ENCODE data around the gene EBF4.

Gene EBF4

DNA sequence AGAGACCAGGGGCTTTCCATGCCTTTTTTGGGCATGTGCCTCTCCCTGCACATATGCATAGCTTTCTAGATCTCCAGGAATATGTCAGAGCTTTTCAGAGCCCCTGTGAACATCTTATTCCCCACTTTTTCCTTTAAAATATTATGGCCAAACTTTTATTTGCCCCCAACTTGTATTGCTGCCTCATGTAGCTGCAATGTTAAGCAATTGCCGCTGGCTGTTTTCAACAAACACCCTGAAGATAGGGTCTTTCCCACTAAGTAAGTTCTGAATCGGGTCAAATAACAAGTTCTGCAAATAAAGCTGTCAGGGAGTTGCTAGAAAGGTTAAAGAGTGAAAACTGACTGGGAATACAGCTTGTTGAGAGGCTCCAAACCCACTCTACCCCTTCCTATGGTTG lies 42.3 kb downstream of the EBF4 start:
- Histone ChIP-seq H3K27me3 (ENCODE audit: control insufficient read depth, insufficient read depth, low read length) (peaks cover 4% of the 10 kb centered on the region), H3K27ac (ENCODE audit: low read depth, low read length) (no peak overlapping the region), H3K36me3 (ENCODE audit: control insufficient read depth, insufficient read depth, low read length) (no peaks in the 10 kb centered on the region), H3K9ac (ENCODE audit: low read depth, low read length) (no peak overlapping the region), H3K9me3 (ENCODE audit: control insufficient read depth, insufficient read depth, low read length) (no peaks in the 10 kb centered on the region), H3K4me1 (ENCODE audit: control insufficient read depth, insufficient read depth, low read length) (peaks cover 5% of the 10 kb centered on the region; the same call in 1 of the 2 replicates), H3K4me3 (ENCODE audit: low read depth, low read length) (no peak overlapping the region)

GRCh38 chr20:2736441-2736840 lies 43.9 kb downstream of the EBF4 start:
- no peak overlapping the region for H3K27ac ChIP-seq (ENCODE audit: low read depth, low read length)
- H3K9ac ChIP-seq (ENCODE audit: low read depth, low read length): no peak overlapping the region
- H3K36me3 ChIP-seq (ENCODE audit: control insufficient read depth, insufficient read depth, low read length): no peaks in the 10 kb centered on the region
- no peaks in the 10 kb centered on the region for H3K9me3 ChIP-seq (ENCODE audit: control insufficient read depth, insufficient read depth, low read length)
- H3K27me3 ChIP-seq (ENCODE audit: control insufficient read depth, insufficient read depth, low read length): peaks cover 15% of the 10 kb centered on the region
- H3K4me3 ChIP-seq (ENCODE audit: low read depth, low read length): no peak overlapping the region
- H3K4me1 ChIP-seq (ENCODE audit: control insufficient read depth, insufficient read depth, low read length): peaks cover 5% of the 10 kb centered on the region; the same call in 1 of the 2 replicates

DNA sequence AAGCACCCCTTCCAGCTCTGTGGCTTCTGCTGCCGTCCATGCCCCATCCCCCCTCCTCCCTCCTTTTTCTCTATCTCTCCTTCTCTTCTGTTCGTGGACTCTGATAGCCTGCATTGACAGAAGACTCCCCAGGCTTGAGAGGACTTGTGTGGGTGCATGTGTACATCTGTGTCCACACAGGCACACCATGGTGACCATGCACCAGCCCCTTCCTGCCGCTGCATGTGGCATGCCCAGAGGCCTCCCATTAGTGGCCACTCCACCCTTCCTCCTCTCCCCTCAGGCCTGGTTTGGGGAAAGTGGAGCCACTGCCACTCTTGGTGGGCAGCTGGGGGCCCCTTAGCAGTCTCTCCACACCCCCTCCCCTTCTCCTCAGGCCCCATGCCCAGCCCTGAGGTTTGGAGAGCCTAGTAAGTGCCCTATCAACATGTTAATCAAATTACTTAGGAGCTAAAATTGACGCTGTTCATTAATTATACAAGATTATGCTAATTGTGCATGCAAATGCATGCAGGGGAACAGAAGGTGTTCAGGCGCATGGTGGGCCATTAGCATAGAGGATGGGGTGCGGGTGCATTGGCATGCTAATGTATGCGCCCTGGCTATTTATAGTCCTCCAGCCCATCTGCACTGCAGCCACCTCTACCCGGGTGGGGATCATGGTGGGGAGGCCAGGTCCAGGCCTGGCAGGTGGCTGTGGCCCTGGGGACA lies 45.9 kb downstream of the EBF4 start:
- Histone ChIP-seq H3K4me1 (ENCODE audit: control insufficient read depth, insufficient read depth, low read length) (peaks cover 5% of the 10 kb centered on the region; the same call in 1 of the 2 replicates), H3K4me3 (ENCODE audit: low read depth, low read length) (no peak overlapping the region), H3K27ac (ENCODE audit: low read depth, low read length) (no peak overlapping the region), H3K9ac (ENCODE audit: low read depth, low read length) (no peak overlapping the region), H3K36me3 (ENCODE audit: control insufficient read depth, insufficient read depth, low read length) (no peaks in the 10 kb centered on the region), H3K9me3 (ENCODE audit: control insufficient read depth, insufficient read depth, low read length) (no peaks in the 10 kb centered on the region), H3K27me3 (ENCODE audit: control insufficient read depth, insufficient read depth, low read length) (peaks cover 34% of the 10 kb centered on the region)

GRCh38 chr20:2739042-2739398 lies 46.4 kb downstream of the EBF4 start:
- Histone ChIP-seq H3K9me3 (ENCODE audit: control insufficient read depth, insufficient read depth, low read length) (no peaks in the 10 kb centered on the region), H3K27ac (ENCODE audit: low read depth, low read length) (no peak overlapping the region), H3K9ac (ENCODE audit: low read depth, low read length) (no peak overlapping the region), H3K36me3 (ENCODE audit: control insufficient read depth, insufficient read depth, low read length) (no peaks in the 10 kb centered on the region), H3K4me1 (ENCODE audit: control insufficient read depth, insufficient read depth, low read length) (peaks cover 5% of the 10 kb centered on the region; the same call in 1 of the 2 replicates), H3K27me3 (ENCODE audit: control insufficient read depth, insufficient read depth, low read length) (peaks cover 38% of the 10 kb centered on the region), H3K4me3 (ENCODE audit: low read depth, low read length) (no peak overlapping the region)

DNA sequence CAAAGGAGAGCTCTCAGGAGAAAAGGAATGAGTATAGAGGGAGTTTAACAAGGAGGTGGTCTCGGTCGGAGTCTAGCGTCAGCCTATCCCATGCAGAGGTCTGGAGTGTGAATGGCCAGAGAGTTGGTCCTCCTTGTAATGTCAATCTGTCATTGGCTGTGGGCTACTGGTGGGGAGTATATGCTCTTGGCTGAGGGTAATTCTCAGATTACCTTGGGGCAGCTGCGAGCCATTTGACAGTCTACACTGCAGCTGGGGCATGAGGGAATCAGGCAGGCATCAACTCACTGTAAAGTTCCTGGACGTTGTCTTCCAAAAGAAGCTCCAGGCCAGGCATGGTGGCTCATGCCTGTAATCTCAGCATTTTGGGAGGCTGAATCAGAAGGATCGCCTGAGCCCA lies 48.1 kb downstream of the EBF4 start:
- no peaks in the 10 kb centered on the region for H3K9me3 ChIP-seq (ENCODE audit: control insufficient read depth, insufficient read depth, low read length)
- H3K9ac ChIP-seq (ENCODE audit: low read depth, low read length): no peak overlapping the region
- H3K36me3 ChIP-seq (ENCODE audit: control insufficient read depth, insufficient read depth, low read length): no peaks in the 10 kb centered on the region
- no peak overlapping the region for H3K4me3 ChIP-seq (ENCODE audit: low read depth, low read length)
- H3K27me3 ChIP-seq (ENCODE audit: control insufficient read depth, insufficient read depth, low read length): peaks cover 47% of the 10 kb centered on the region
- peaks cover 5% of the 10 kb centered on the region; the same call in 1 of the 2 replicates for H3K4me1 ChIP-seq (ENCODE audit: control insufficient read depth, insufficient read depth, low read length)
- no peak overlapping the region for H3K27ac ChIP-seq (ENCODE audit: low read depth, low read length)

DNA sequence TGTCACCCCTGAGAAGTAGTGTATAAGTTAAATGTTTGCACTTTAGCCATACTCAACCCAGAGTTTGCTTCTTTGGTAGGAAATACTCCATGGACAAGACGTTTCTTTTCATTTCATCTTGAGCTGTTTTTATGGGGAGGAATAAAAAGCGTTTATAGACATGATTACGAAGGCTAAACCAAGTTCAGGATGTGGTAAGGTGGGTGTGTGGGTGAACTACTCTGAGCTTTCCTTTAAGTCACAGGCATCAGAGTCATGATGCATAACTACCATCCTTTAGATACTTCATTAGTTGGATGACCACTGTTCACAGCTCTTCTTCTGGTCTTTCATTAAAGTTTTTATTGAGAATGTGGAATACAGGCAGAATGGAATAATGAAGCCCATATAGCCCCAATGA lies 48.9 kb downstream of the EBF4 start:
- Histone ChIP-seq H3K9me3 (ENCODE audit: control insufficient read depth, insufficient read depth, low read length) (no peaks in the 10 kb centered on the region), H3K4me1 (ENCODE audit: control insufficient read depth, insufficient read depth, low read length) (peaks cover 5% of the 10 kb centered on the region; the same call in 1 of the 2 replicates), H3K27ac (ENCODE audit: low read depth, low read length) (no peak overlapping the region), H3K4me3 (ENCODE audit: low read depth, low read length) (no peak overlapping the region), H3K36me3 (ENCODE audit: control insufficient read depth, insufficient read depth, low read length) (no peaks in the 10 kb centered on the region), H3K9ac (ENCODE audit: low read depth, low read length) (no peak overlapping the region), H3K27me3 (ENCODE audit: control insufficient read depth, insufficient read depth, low read length) (peaks cover 54% of the 10 kb centered on the region)

DNA sequence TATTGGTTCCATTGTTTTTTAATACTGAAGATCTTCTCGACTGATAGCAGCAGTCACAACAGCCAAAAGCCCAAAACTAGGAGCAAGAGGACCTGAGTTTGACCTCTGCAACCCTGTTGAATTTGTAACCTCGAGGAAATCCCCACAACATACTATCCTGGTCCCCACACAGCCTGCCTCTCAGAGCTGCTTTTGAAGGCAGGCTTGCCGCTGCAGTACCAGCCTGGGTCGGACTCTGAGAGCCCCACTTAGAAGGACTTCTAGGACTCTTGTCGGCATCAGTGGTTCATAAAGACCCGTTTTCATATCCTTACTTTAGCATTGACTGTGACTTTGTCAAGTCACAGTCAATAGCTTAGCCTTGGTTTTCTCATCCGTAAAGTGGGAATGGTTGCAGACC lies 49.3 kb downstream of the EBF4 start:
- Histone ChIP-seq H3K36me3 (ENCODE audit: control insufficient read depth, insufficient read depth, low read length) (no peaks in the 10 kb centered on the region), H3K9me3 (ENCODE audit: control insufficient read depth, insufficient read depth, low read length) (no peaks in the 10 kb centered on the region), H3K9ac (ENCODE audit: low read depth, low read length) (no peak overlapping the region), H3K4me1 (ENCODE audit: control insufficient read depth, insufficient read depth, low read length) (peaks cover 5% of the 10 kb centered on the region; the same call in 1 of the 2 replicates), H3K27ac (ENCODE audit: low read depth, low read length) (no peak overlapping the region), H3K4me3 (ENCODE audit: low read depth, low read length) (no peak overlapping the region), H3K27me3 (ENCODE audit: control insufficient read depth, insufficient read depth, low read length) (peaks cover 59% of the 10 kb centered on the region)

GRCh38 chr20:2742431-2742830 lies 49.9 kb downstream of the EBF4 start:
- peaks cover 5% of the 10 kb centered on the region; the same call in 1 of the 2 replicates for H3K4me1 ChIP-seq (ENCODE audit: control insufficient read depth, insufficient read depth, low read length)
- H3K4me3 ChIP-seq (ENCODE audit: low read depth, low read length): no peak overlapping the region
- no peaks in the 10 kb centered on the region for H3K9me3 ChIP-seq (ENCODE audit: control insufficient read depth, insufficient read depth, low read length)
- H3K27me3 ChIP-seq (ENCODE audit: control insufficient read depth, insufficient read depth, low read length): peaks cover 64% of the 10 kb centered on the region
- no peaks in the 10 kb centered on the region for H3K36me3 ChIP-seq (ENCODE audit: control insufficient read depth, insufficient read depth, low read length)
- H3K27ac ChIP-seq (ENCODE audit: low read depth, low read length): no peak overlapping the region
- H3K9ac ChIP-seq (ENCODE audit: low read depth, low read length): no peak overlapping the region

- H3K27me3 ChIP-seq (ENCODE audit: control insufficient read depth, insufficient read depth, low read length): peaks cover 70% of the 10 kb centered on the region
- H3K36me3 ChIP-seq (ENCODE audit: control insufficient read depth, insufficient read depth, low read length): no peaks in the 10 kb centered on the region
- H3K4me1 ChIP-seq (ENCODE audit: control insufficient read depth, insufficient read depth, low read length): peaks cover 5% of the 10 kb centered on the region; the same call in 1 of the 2 replicates
- no peak overlapping the region for H3K4me3 ChIP-seq (ENCODE audit: low read depth, low read length)
- no peak overlapping the region for H3K27ac ChIP-seq (ENCODE audit: low read depth, low read length)
- no peak overlapping the region for H3K9ac ChIP-seq (ENCODE audit: low read depth, low read length)
- no peaks in the 10 kb centered on the region for H3K9me3 ChIP-seq (ENCODE audit: control insufficient read depth, insufficient read depth, low read length)
Measured at GRCh38 chr20:2742934-2743559, 50.5 kb downstream of the EBF4 start.

GRCh38 chr20:2745060-2745910 lies 52.7 kb downstream of the EBF4 start:
- Histone ChIP-seq H3K27ac (ENCODE audit: low read depth, low read length) (no peak overlapping the region), H3K4me3 (ENCODE audit: low read depth, low read length) (no peak overlapping the region), H3K4me1 (ENCODE audit: control insufficient read depth, insufficient read depth, low read length) (peaks cover 16% of the 10 kb centered on the region), H3K9ac (ENCODE audit: low read depth, low read length) (no peak overlapping the region), H3K27me3 (ENCODE audit: control insufficient read depth, insufficient read depth, low read length) (peaks cover 88% of the 10 kb centered on the region), H3K9me3 (ENCODE audit: control insufficient read depth, insufficient read depth, low read length) (no peaks in the 10 kb centered on the region), H3K36me3 (ENCODE audit: control insufficient read depth, insufficient read depth, low read length) (no peaks in the 10 kb centered on the region)

All from HUES48 (cell line).